HUES48 (cell line): Measurements from ENCODE around the gene IREB2.

ENCODE experiments used
- H3K27ac ChIP-seq: one replicate; pipeline ENCODE4 v1.7.0; 2013; ENCODE audit warnings: low read depth, low read length, inconsistent platforms
- H3K27me3 ChIP-seq: 2 replicates; pipeline ENCODE4 v1.6.1; 2013; ENCODE audit warnings: mild to moderate bottlenecking, low read length; ENCODE audit not compliant: control insufficient read depth, insufficient read depth
- H3K36me3 ChIP-seq: 2 replicates; pipeline ENCODE4 v1.6.1; 2013; ENCODE audit warnings: low read length; ENCODE audit not compliant: control insufficient read depth, insufficient read depth
- H3K4me1 ChIP-seq: 2 replicates; pipeline ENCODE4 v1.6.1; 2013; ENCODE audit warnings: mild to moderate bottlenecking, low read length; ENCODE audit not compliant: control insufficient read depth, insufficient read depth
- H3K4me3 ChIP-seq: 2 replicates; pipeline ENCODE4 v1.5.1; 2013; ENCODE audit warnings: mild to moderate bottlenecking, low read depth, low read length
- H3K9ac ChIP-seq: 2 replicates; pipeline ENCODE4 v1.6.1; 2013; ENCODE audit warnings: mild to moderate bottlenecking, low read depth, low read length, moderate library complexity
- H3K9me3 ChIP-seq: 2 replicates; pipeline ENCODE4 v1.6.1; 2013; ENCODE audit warnings: low read length; ENCODE audit not compliant: control insufficient read depth, insufficient read depth

The IREB2 gene

DNA sequence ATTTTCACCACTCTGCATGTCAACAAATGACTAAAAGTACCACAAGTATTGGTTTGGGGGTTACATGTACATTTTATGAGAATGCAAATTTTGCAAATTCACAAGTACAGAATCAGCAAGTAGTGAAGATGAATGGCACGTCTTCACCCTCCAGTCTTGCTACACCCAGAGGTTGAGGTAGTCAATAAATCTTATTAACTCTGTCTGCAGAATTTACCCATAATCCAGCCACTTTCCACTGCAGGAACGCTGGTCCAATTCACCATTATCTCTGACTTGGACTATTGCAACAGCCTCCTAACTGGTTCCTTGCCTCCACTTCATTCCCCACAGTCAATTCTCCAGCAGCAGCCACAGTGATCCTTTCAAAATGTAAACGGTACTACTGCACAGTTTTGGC lies 112.8 kb downstream of the IREB2 start:
- Histone ChIP-seq H3K4me3 (no peak overlapping the region), H3K4me1 (no peaks in the 10 kb centered on the region; the same call in 1 of the 2 replicates), H3K27me3 (no peaks in the 10 kb centered on the region), H3K9ac (no peak overlapping the region), H3K9me3 (no peaks in the 10 kb centered on the region), H3K36me3 (peaks cover 55% of the 10 kb centered on the region), H3K27ac (no peak overlapping the region)
